Measurements from ENCODE around the gene PRPS2.
A peak's percentile ranks its signal among the peaks of the same experiment; 100 is the strongest.

Gene PRPS2

GRCh38 chrX:12866451-12867377 is 75.5 kb downstream of the PRPS2 start, which contains the start of gene TLR7:
Gene TLR7 (plus strand): TSS chrX:12867072. CDS start chrX:12867579, 507 bp downstream.
- peak; percentile 58 for DNase-seq (ENCODE audit: low read depth)
- TF ChIP-seq CTCF (IDR thresholded peaks at IDR 0.05; ENCODE audit: insufficient read depth, low read depth, low read length, missing control alignments) = no peak
- peak within 1 kb of the TSS; percentile 62 for H3K4me3 ChIP-seq (ENCODE audit: low read depth, low read length)

- DNase-seq (ENCODE audit: low read depth) = peak; percentile 45
- H3K4me3 ChIP-seq (ENCODE audit: low read depth, low read length) = peak overlapping the region; percentile 62
- no peak for TF ChIP-seq CTCF (IDR thresholded peaks at IDR 0.05; ENCODE audit: insufficient read depth, low read depth, low read length, missing control alignments)
Measured at GRCh38 chrX:12867685-12868084, 76.5 kb downstream of the PRPS2 start.

- H3K4me3 ChIP-seq (ENCODE audit: low read depth, low read length) = peak overlapping the region; percentile 62
- TF ChIP-seq CTCF (IDR thresholded peaks at IDR 0.05; ENCODE audit: insufficient read depth, low read depth, low read length, missing control alignments) = no peak
- peak; percentile 71 for DNase-seq (ENCODE audit: low read depth)
Measured at GRCh38 chrX:12868747-12869146, 77.5 kb downstream of the PRPS2 start.

- no peak for DNase-seq (ENCODE audit: low read depth)
- H3K4me3 ChIP-seq (ENCODE audit: low read depth, low read length) = peak overlapping the region; percentile 62
Measured at GRCh38 chrX:12871257-12871656, 80.0 kb downstream of the PRPS2 start.

GRCh38 chrX:12872741-12873140 is 81.5 kb downstream of the PRPS2 start:
- no peak overlapping the region for H3K4me3 ChIP-seq (ENCODE audit: low read depth, low read length)
- TF ChIP-seq CTCF (IDR thresholded peaks at IDR 0.05; ENCODE audit: insufficient read depth, low read depth, low read length, missing control alignments) = no peak
- DNase-seq (ENCODE audit: low read depth) = no peak

More at GRCh38 chrX:12871257-12871656, 80.0 kb downstream of the PRPS2 start:
- TF ChIP-seq CTCF (IDR thresholded peaks at IDR 0.05; ENCODE audit: insufficient read depth, low read depth, low read length, missing control alignments) = no peak
